ENCODE data around the gene IL20. TPM values are rescaled to one million over a fixed set of nuclear protein-coding genes. Genes with fewer than 3 reads are reported as not detected.

IL20 gene
- total and polyA plus RNA-seq, 10 of the 15 experiments (the other 5 are each of a cell fraction or from before 2014, with no cell fraction given): 0.08 to 0.13 TPM; not detected in 8

- H3K27me3 ChIP-seq (replicated peaks in 1 of 2; ENCODE audit: control insufficient read depth in 2 of 2, insufficient read depth in 2 of 2, low read length in 1 of 2): no peaks in the 10 kb centered on the region
- BruUV-seq (replicated peaks): no TSS peak
- FAIRE-seq (no peak), ATAC-seq (no peak), DNase-seq (ENCODE audit: low read depth, low spot score) (no peak)
- no peak overlapping the region for H3K4me2 ChIP-seq (ENCODE audit: control insufficient read depth, insufficient read depth)
- no peak overlapping the region for H3K4me3 ChIP-seq
- no peak overlapping the region for H3K27ac ChIP-seq (ENCODE audit: control insufficient read depth, insufficient read depth)
- 70% methylated on average over 4 of the region's 4 CpGs for WGBS (ENCODE audit: insufficient coverage, insufficient replicate concordance, low lambda C conversion rate, missing lambda C conversion rate)
- no peaks in the 10 kb centered on the region for H3K36me3 ChIP-seq (ENCODE audit: control insufficient read depth in 2 of 2, insufficient read depth in 2 of 2, low read length in 1 of 2)
- RAD21 ChIA-PET (ENCODE audit: unreplicated experiment): no interaction called here
- peaks cover 25% of the 10 kb centered on the region for H3K4me1 ChIP-seq (ENCODE audit: control insufficient read depth, insufficient read depth, low read length)
- no peak for TF ChIP-seq RBBP5 (conservative IDR thresholded peaks at IDR 0.05)
- no peak for TF ChIP-seq HDAC6 (IDR thresholded peaks at IDR 0.05; ENCODE audit: unreplicated experiment)
- no peak for TF ChIP-seq SKIL (IDR thresholded peaks at IDR 0.05; ENCODE audit: low read depth, poor library complexity, severe bottlenecking)
- TF ChIP-seq MYB (IDR thresholded peaks at IDR 0.05; ENCODE audit: borderline replicate concordance, low read depth, low read length): no peak
- no peak for TF ChIP-seq RELB (IDR thresholded peaks at IDR 0.05; ENCODE audit: low read depth)
- no peak for TF ChIP-seq FOXM1 (IDR thresholded peaks at IDR 0.05; ENCODE audit: low read depth, low read length)
- TF ChIP-seq ETV6 (conservative IDR thresholded peaks at IDR 0.05 in 1 of 2, IDR thresholded peaks at IDR 0.05 in 1 of 2; ENCODE audit: borderline replicate concordance in 1 of 2, low read depth in 1 of 2): no peak
- no peak for TF ChIP-seq BACH1 (IDR thresholded peaks at IDR 0.05; ENCODE audit: borderline replicate concordance)
- no peak for TF ChIP-seq MTA2 (IDR thresholded peaks at IDR 0.05; ENCODE audit: low read depth)
- TF ChIP-seq POU2F2 (IDR thresholded peaks at IDR 0.05; ENCODE audit: borderline replicate concordance, low read depth, low read length): no peak
- no peak for TF ChIP-seq BRCA1 (IDR thresholded peaks at IDR 0.05; ENCODE audit: low read depth, low read length)
- TF ChIP-seq MEF2B (IDR thresholded peaks at IDR 0.05; ENCODE audit: partially characterized antibody, poor library complexity, severe bottlenecking): no peak
- TF ChIP-seq SIN3A (IDR thresholded peaks at IDR 0.05; ENCODE audit: low read depth, low read length): no peak
- no peak for TF ChIP-seq PKNOX1 (IDR thresholded peaks at IDR 0.05)
- no peak for TF ChIP-seq SMARCA5 (IDR thresholded peaks at IDR 0.05)
- TF ChIP-seq ZNF592 (IDR thresholded peaks at IDR 0.05): no peak
- TF ChIP-seq TCF12 (IDR thresholded peaks at IDR 0.05; ENCODE audit: low read depth, low read length): no peak
- SMC1A ChIA-PET (ENCODE audit: uncharacterized antibody, unreplicated experiment): interaction anchor here (1.1 to 2.0 kb wide), 3 partner anchors 9 to 99 kb away, joined by 3 to 6 read pairs (median 4); no protein-coding TSS in a partner anchor
- intact Hi-C loops (cut with micrococcal nuclease; ENCODE audit: unreplicated experiment): no loop called here
- H4K20me1 ChIP-seq (ENCODE audit: control insufficient read depth, insufficient read depth): no peaks in the 10 kb centered on the region
- no peak overlapping the region for H3K9ac ChIP-seq (ENCODE audit: control insufficient read depth, insufficient read depth, low read length)
- POLR2A ChIA-PET: no interaction called here
- no peaks in the 10 kb centered on the region for H3K79me2 ChIP-seq (ENCODE audit: control insufficient read depth, insufficient read depth, low read length)
- no peak overlapping the region for H2AFZ ChIP-seq (ENCODE audit: control insufficient read depth, low read depth, low read length)
- H3K9me3 ChIP-seq (replicated peaks; ENCODE audit: control insufficient read depth, insufficient read depth, low read length): no peaks in the 10 kb centered on the region
- in situ Hi-C loops (cut with MboI): no loop called here
- CTCF ChIA-PET: interaction anchor here (0.9 to 2.4 kb wide), 6 partner anchors 9 to 155 kb away, joined by 3 to 9 read pairs (median 4); no protein-coding TSS in a partner anchor
Observed at GRCh38 chr1:206826394-206826793, 39.0 kb upstream of the IL20 start.

All from GM12878 (cell line).